ENCODE results near the gene MYBBP1A.

MYBBP1A gene

DNA sequence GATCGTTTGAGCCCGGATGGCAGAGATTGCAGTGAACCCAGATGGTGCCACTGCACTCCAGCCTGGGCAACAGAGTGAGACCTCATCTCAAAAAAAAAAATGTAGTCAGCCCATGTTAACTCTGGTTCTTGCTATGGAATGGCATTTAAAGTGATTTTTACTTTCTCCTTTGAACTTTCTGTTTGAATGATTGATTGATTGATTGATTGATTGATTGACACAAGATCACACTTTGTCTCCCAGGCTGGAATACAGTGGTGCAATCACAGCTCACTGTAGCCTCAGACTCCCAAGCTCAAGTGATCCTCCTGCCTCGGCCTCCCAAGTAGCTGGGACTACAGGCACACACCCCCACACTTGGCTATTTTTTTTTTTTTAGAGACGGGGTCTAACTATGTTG, 46.1 kb upstream of the MYBBP1A start:
- peaks cover 0 to 23% of the 10 kb centered on the region in 2 experiments for H3K36me3 ChIP-seq (ENCODE audit: control insufficient read depth in 1 of 2, insufficient read depth in 2 of 2, low read depth in 1 of 2, low read length in 2 of 2)
- H3K9me3 ChIP-seq (ENCODE audit: control insufficient read depth, low read length): no peaks in the 10 kb centered on the region
- no peak overlapping the region for H4K8ac ChIP-seq (ENCODE audit: low read length)
- no peak overlapping the region for H3K4me2 ChIP-seq (ENCODE audit: low read length, poor library complexity, severe bottlenecking)
- WGBS: 93% methylated on average over 4 of the region's 4 CpGs
- no peak overlapping the region for H2BK15ac ChIP-seq (ENCODE audit: low read depth, poor library complexity, severe bottlenecking)
- no peak for DNase-seq
- no peak overlapping the region for H4K91ac ChIP-seq (ENCODE audit: low read length)
- H3K79me1 ChIP-seq (replicated peaks; ENCODE audit: low read length, poor library complexity, severe bottlenecking): no peaks in the 10 kb centered on the region
- H3K9ac ChIP-seq (ENCODE audit: low read length): no peak overlapping the region
- no peak overlapping the region for H2BK5ac ChIP-seq (ENCODE audit: low read depth, low read length, poor library complexity, severe bottlenecking)
- peaks cover 37% of the 10 kb centered on the region for H3K4me1 ChIP-seq (ENCODE audit: control insufficient read depth, insufficient read depth, low read depth, low read length)
- no peak overlapping the region for H3K14ac ChIP-seq (ENCODE audit: low read length in 2 of 2)
- no peak overlapping the region for H3K27ac ChIP-seq (ENCODE audit: low read length, poor library complexity, severe bottlenecking)
- no peak overlapping the region for H2BK120ac ChIP-seq (ENCODE audit: low read depth, low read length)
- H3K4me3 ChIP-seq (ENCODE audit: insufficient read depth in 1 of 2, low read depth in 1 of 2, low read length in 2 of 2): no peak overlapping the region
- no peak overlapping the region for H3K23ac ChIP-seq (ENCODE audit: low read length in 2 of 2)
- H2AFZ ChIP-seq (ENCODE audit: low read depth, low read length): no peak overlapping the region
- no peak overlapping the region for H3K18ac ChIP-seq (ENCODE audit: low read depth in 1 of 2, low read length in 2 of 2)
- no peak overlapping the region for H2BK12ac ChIP-seq (ENCODE audit: low read length in 2 of 2)
- H3K4ac ChIP-seq (ENCODE audit: low read depth in 1 of 2, low read length in 2 of 2): no peak overlapping the region
- H3K27me3 ChIP-seq (ENCODE audit: control insufficient read depth in 1 of 2, insufficient read depth in 1 of 2, low read length in 2 of 2): peaks cover 25 to 26% of the 10 kb centered on the region in 2 experiments
- H2AK5ac ChIP-seq (ENCODE audit: low read length, severe bottlenecking): no peak overlapping the region

DNA sequence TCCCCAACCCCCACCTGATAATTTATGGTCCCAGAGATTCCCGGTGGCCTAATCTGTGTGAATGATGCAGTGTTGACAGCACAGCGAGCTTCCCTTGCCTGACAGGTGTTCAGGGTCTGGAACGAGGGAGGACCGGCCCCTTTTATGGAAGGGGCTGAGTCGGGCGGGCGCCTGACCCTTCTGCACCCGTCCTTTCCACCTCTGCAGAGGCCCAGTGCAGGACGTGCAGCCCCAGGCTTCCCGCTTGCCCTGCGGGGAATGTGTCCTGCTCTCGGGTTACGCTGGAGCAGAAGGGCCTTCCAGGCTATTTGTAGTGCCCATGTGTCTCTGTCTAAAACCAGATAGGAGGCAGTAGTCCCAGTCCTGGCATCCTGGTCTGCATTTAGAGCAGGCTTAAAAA, 45.4 kb upstream of the MYBBP1A start:
- H3K27ac ChIP-seq (ENCODE audit: low read length, poor library complexity, severe bottlenecking): no peak overlapping the region
- peaks cover 25 to 26% of the 10 kb centered on the region in 2 experiments for H3K27me3 ChIP-seq (ENCODE audit: control insufficient read depth in 1 of 2, insufficient read depth in 1 of 2, low read length in 2 of 2)
- H3K4me2 ChIP-seq (ENCODE audit: low read length, poor library complexity, severe bottlenecking): no peak overlapping the region
- H3K36me3 ChIP-seq (ENCODE audit: control insufficient read depth in 1 of 2, insufficient read depth in 2 of 2, low read depth in 1 of 2, low read length in 2 of 2): peaks cover 0 to 23% of the 10 kb centered on the region in 2 experiments
- H3K79me1 ChIP-seq (replicated peaks; ENCODE audit: low read length, poor library complexity, severe bottlenecking): no peaks in the 10 kb centered on the region
- H3K4me1 ChIP-seq (ENCODE audit: control insufficient read depth, insufficient read depth, low read depth, low read length): peaks cover 33% of the 10 kb centered on the region
- no peak overlapping the region for H4K8ac ChIP-seq (ENCODE audit: low read length)
- no peak overlapping the region for H3K9ac ChIP-seq (ENCODE audit: low read length)
- H3K18ac ChIP-seq (ENCODE audit: low read depth in 1 of 2, low read length in 2 of 2): no peak overlapping the region
- no peak overlapping the region for H3K23ac ChIP-seq (ENCODE audit: low read length in 2 of 2)
- no peak overlapping the region for H3K14ac ChIP-seq (ENCODE audit: low read length in 2 of 2)
- WGBS: 29% methylated on average over 13 of the region's 13 CpGs
- H2AK5ac ChIP-seq (ENCODE audit: low read length, severe bottlenecking): no peak overlapping the region
- no peaks in the 10 kb centered on the region for H3K9me3 ChIP-seq (ENCODE audit: control insufficient read depth, low read length)
- H2BK5ac ChIP-seq (ENCODE audit: low read depth, low read length, poor library complexity, severe bottlenecking): no peak overlapping the region
- no peak for DNase-seq
- H3K4ac ChIP-seq (ENCODE audit: low read depth in 1 of 2, low read length in 2 of 2): no peak overlapping the region
- no peak overlapping the region for H2BK12ac ChIP-seq (ENCODE audit: low read length in 2 of 2)
- H2BK120ac ChIP-seq (ENCODE audit: low read depth, low read length): no peak overlapping the region
- H3K4me3 ChIP-seq (ENCODE audit: insufficient read depth in 1 of 2, low read depth in 1 of 2, low read length in 2 of 2): no peak overlapping the region
- no peak overlapping the region for H2BK15ac ChIP-seq (ENCODE audit: low read depth, poor library complexity, severe bottlenecking)
- no peak overlapping the region for H2AFZ ChIP-seq (ENCODE audit: low read depth, low read length)
- H4K91ac ChIP-seq (ENCODE audit: low read length): no peak overlapping the region

DNA sequence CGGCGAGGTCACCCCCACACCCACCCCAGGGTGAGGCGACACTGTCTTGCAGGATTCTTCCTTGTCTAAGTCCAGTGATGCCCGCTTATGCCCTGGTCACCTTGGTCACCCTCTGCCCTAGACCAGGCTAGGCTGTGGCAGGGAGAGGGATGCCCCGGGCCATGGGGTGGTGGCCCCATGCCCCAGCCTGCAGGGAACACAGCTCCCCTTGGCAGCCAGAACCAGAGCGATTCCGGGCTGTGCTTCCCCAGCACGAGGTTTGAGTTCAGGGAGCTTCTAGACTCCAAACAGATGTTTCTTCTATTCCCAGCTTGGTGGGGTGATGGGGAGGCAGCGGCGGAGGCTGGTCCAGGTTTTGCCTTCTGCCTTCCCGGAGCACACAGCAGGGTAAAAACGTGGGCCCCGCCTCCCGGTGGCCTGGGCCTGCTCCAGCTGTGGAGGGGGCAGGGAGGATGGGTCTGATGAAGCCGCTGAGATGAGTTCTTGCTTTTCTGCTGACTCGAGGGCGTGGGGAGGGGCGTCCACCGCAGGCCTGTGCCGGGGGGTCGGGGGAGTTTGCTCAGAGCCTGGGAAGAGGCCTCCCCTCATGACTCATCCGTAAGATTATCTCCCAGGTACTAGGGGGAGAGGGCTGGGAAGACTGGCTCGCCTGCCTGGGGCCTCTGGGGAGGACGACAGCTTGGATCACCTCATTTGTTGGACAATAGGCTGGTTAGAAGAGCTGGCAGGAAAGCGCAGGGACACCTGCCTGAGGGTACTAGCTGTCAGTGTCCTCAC, 44.5 kb upstream of the MYBBP1A start:
- Histone ChIP-seq H3K27me3 (ENCODE audit: control insufficient read depth in 1 of 2, insufficient read depth in 1 of 2, low read length in 2 of 2) (peaks cover 25 to 26% of the 10 kb centered on the region in 2 experiments), H3K9ac (ENCODE audit: low read length) (peak overlapping the region; percentile 20), H3K18ac (ENCODE audit: low read depth in 1 of 2, low read length in 2 of 2) (no peak overlapping the region), H3K4me1 (ENCODE audit: control insufficient read depth, insufficient read depth, low read depth, low read length) (peaks cover 31% of the 10 kb centered on the region), H2BK120ac (ENCODE audit: low read depth, low read length) (no peak overlapping the region), H2BK5ac (ENCODE audit: low read depth, low read length, poor library complexity, severe bottlenecking) (no peak overlapping the region), H3K79me1 (replicated peaks; ENCODE audit: low read length, poor library complexity, severe bottlenecking) (no peaks in the 10 kb centered on the region), H4K91ac (ENCODE audit: low read length) (peak overlapping the region; percentile 57), H2AFZ (ENCODE audit: low read depth, low read length) (no peak overlapping the region), H3K36me3 (ENCODE audit: control insufficient read depth in 1 of 2, insufficient read depth in 2 of 2, low read depth in 1 of 2, low read length in 2 of 2) (peaks cover 0 to 26% of the 10 kb centered on the region in 2 experiments), H4K8ac (ENCODE audit: low read length) (no peak overlapping the region), H2AK5ac (ENCODE audit: low read length, severe bottlenecking) (no peak overlapping the region), H2BK15ac (ENCODE audit: low read depth, poor library complexity, severe bottlenecking) (no peak overlapping the region), H3K27ac (ENCODE audit: low read length, poor library complexity, severe bottlenecking) (peak overlapping the region; percentile 17), H3K9me3 (ENCODE audit: control insufficient read depth, low read length) (no peaks in the 10 kb centered on the region), H2BK12ac (ENCODE audit: low read length in 2 of 2) (no peak overlapping the region), H3K14ac (ENCODE audit: low read length in 2 of 2) (peak overlapping the region in 1 of 2 experiments; percentile 68), H3K23ac (ENCODE audit: low read length in 2 of 2) (no peak overlapping the region), H3K4me3 (ENCODE audit: insufficient read depth in 1 of 2, low read depth in 1 of 2, low read length in 2 of 2) (peak overlapping the region in 1 of 2 experiments; percentile 50), H3K4ac (ENCODE audit: low read depth in 1 of 2, low read length in 2 of 2) (no peak overlapping the region), H3K4me2 (ENCODE audit: low read length, poor library complexity, severe bottlenecking) (peak overlapping the region; percentile 38)
- peak; percentile 37 for DNase-seq
- 27% methylated on average over 21 of the region's 25 CpGs for WGBS

DNA sequence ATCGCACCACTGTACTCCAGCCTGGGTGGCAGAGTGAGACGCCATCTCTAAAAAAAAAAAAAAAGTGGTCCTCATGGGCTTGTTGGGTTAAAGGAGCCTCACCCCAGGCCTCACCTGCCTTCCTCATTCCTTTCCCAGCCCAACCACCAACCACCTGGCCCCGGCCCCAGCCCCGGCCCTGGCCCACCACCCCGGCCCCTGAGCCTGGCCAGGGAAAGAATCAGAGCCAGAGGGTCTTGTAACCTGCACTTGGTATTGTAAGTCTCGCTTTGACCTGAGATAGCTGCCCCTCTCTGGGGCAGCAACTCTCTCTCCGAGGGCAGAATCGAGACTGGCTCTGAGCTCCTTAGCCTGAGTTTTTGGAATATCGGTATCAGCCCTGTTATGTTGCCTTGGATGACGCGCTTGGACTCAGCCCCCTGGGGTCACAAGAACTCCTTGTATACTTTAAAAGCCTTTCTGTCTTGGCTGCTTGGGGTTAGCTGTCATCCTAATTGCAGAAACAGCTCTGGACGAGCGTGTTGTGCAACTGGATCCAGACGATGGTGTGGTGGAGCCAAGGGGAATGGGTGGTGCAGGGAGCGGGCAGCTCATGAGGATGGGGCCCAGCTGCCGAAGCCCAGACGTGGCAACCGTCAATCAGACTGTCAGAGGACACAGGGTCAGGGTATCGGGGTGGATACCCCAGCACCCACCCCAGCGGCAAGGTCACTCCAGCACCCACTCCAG, 43.8 kb upstream of the MYBBP1A start:
- H2AK5ac ChIP-seq (ENCODE audit: low read length, severe bottlenecking): peak overlapping the region; percentile 39
- H3K27ac ChIP-seq (ENCODE audit: low read length, poor library complexity, severe bottlenecking): no peak overlapping the region
- no peak overlapping the region for H2AFZ ChIP-seq (ENCODE audit: low read depth, low read length)
- no peak overlapping the region for H3K4ac ChIP-seq (ENCODE audit: low read depth in 1 of 2, low read length in 2 of 2)
- H4K91ac ChIP-seq (ENCODE audit: low read length): peak overlapping the region; percentile 57
- no peak overlapping the region for H3K23ac ChIP-seq (ENCODE audit: low read length in 2 of 2)
- peak overlapping the region; percentile 20 for H3K9ac ChIP-seq (ENCODE audit: low read length)
- no peak overlapping the region for H3K18ac ChIP-seq (ENCODE audit: low read depth in 1 of 2, low read length in 2 of 2)
- no peaks in the 10 kb centered on the region for H3K9me3 ChIP-seq (ENCODE audit: control insufficient read depth, low read length)
- WGBS: 77% methylated on average over 20 of the region's 20 CpGs
- peak overlapping the region in 1 of 2 experiments; percentile 50 for H3K4me3 ChIP-seq (ENCODE audit: insufficient read depth in 1 of 2, low read depth in 1 of 2, low read length in 2 of 2)
- no peak overlapping the region for H4K8ac ChIP-seq (ENCODE audit: low read length)
- DNase-seq: peak; percentile 50
- no peak overlapping the region for H3K4me2 ChIP-seq (ENCODE audit: low read length, poor library complexity, severe bottlenecking)
- H2BK15ac ChIP-seq (ENCODE audit: low read depth, poor library complexity, severe bottlenecking): no peak overlapping the region
- H2BK5ac ChIP-seq (ENCODE audit: low read depth, low read length, poor library complexity, severe bottlenecking): no peak overlapping the region
- no peak overlapping the region for H2BK12ac ChIP-seq (ENCODE audit: low read length in 2 of 2)
- peak overlapping the region in 1 of 2 experiments; percentile 68 for H3K14ac ChIP-seq (ENCODE audit: low read length in 2 of 2)
- H3K79me1 ChIP-seq (replicated peaks; ENCODE audit: low read length, poor library complexity, severe bottlenecking): no peaks in the 10 kb centered on the region
- peaks cover 23% of the 10 kb centered on the region for H3K4me1 ChIP-seq (ENCODE audit: control insufficient read depth, insufficient read depth, low read depth, low read length)
- peaks cover 0 to 26% of the 10 kb centered on the region in 2 experiments for H3K36me3 ChIP-seq (ENCODE audit: control insufficient read depth in 1 of 2, insufficient read depth in 2 of 2, low read depth in 1 of 2, low read length in 2 of 2)
- peaks cover 25 to 26% of the 10 kb centered on the region in 2 experiments for H3K27me3 ChIP-seq (ENCODE audit: control insufficient read depth in 1 of 2, insufficient read depth in 1 of 2, low read length in 2 of 2)
- no peak overlapping the region for H2BK120ac ChIP-seq (ENCODE audit: low read depth, low read length)
